Mucosa of descending colon (tissue), 3 donors: ENCODE data around the gene SEPHS2. TPM values are rescaled to one million over a fixed set of nuclear protein-coding genes. Genes with fewer than 3 reads are reported as not detected.
A peak's percentile ranks its signal among the peaks of the same experiment; 100 is the strongest.
"Not testable (repeated sequence)": the region's sequence is repeated elsewhere in the genome, so short reads cannot be mapped to it uniquely, and the experiment has no call there.

Experiments
- ATAC-seq: fragments of 200-7000 bp; cut with Tn5 transposase; one replicate; pipeline ENCODE4 v1.9.1; 2020; ENCODE audit warnings: mild to moderate bottlenecking, moderate library complexity
- DNase-seq, 3 donors: peaks; one replicate each; pipeline ENCODE4 v3.0.0-alpha.2; 2020
- H3K36me3 ChIP-seq: fragments of 200-600 bp; one replicate; pipeline ENCODE4 v1.8.0; 2021; ENCODE audit warnings: low read depth, mild to moderate bottlenecking
- H3K4me1 ChIP-seq: fragments of 200-600 bp; one replicate; pipeline ENCODE4 v1.8.0; 2021; ENCODE audit warnings: low read depth, mild to moderate bottlenecking
- H3K4me3 ChIP-seq: fragments of 200-600 bp; one replicate; pipeline ENCODE4 v1.8.0; 2021; ENCODE audit warnings: mild to moderate bottlenecking
- H3K9me3 ChIP-seq: fragments of 200-600 bp; one replicate; pipeline ENCODE4 v1.8.0; 2021; ENCODE audit warnings: mild to moderate bottlenecking
- CTCF ChIP-seq: fragments of 200-600 bp; IDR thresholded peaks from one replicate; pipeline ENCODE4 v1.8.0; 2022; ENCODE audit warnings: antibody characterized with exemption, mild to moderate bottlenecking
- intact Hi-C, 2 donors: fragments of 100-400 bp; cut with DNase I in 1 of 2; cut with micrococcal nuclease in 1 of 2; formaldehyde crosslinking; loops; one replicate each; pipeline versions ENCODE4 v1.11.0 to v1.11.1; 2022; cut with DNase I, micrococcal nuclease
- total RNA-seq, 3 donors: library from RNA; stranded (reverse); fragmentation: NEBNext Ultra II Directional in 2 of 3; extraction: Animal tissue kit (Norgen Biotek cat#: 25700) in 2 of 3; gene quantifications; one replicate each; pipeline versions ENCODE4 v1.2.1 to v1.2.4, GENCODE V29; 2021 to 2023
- donor health status: DM: no; HTN: no; CAD: no; lungs with moderate emphysema.
- donor health status: DM: no; HTN: no; CAD: no.
- donor health status: DM: no; HTN: yes; CAD: no.

The SEPHS2 gene
- total RNA-seq, 3 donors from 2014 or later, result 107 to 185 (median 142) TPM

DNA sequence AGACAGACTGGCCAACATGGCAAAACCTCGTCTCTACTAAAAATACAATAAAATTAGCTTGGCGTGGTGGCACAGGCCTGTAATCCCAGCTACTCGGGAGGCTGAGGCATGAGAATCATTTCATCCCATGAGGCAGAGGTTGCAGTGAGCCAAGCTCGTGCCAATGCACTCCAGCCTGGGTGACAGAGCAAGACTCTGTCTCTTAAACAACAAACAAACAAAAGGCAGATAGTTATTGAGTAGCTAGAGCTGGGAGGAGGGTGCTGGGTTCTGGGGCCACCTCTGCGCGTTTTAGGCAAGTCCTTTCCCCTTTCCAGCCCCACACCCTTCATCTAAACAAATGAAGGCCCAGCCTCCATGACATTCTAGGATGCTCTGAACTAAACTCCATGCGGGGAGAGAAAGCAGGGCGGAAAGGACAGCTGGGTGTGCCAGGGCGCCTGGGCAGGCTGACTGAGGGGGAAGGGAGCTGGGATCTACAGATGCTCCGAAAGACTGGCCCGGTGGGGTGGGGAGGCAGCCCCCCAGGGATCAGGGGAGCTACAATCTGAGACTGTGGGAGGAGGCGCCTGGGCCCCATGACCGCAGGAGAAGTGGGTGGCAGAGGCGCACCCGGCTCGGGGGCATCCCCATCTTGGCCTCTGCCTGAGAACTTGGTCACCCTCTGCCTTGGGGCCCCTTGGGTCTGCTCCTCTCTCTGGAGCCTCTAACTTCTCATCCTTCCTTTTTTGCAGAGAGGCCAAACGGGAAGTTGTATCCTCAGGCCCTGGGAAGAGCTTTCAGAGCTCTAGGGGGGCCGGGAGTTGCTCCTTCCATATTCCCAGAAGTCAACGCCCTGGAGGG, 27.8 kb upstream of the SEPHS2 start:
- peak in 2 of 3 donors; percentile 31 to 62 for DNase-seq
- ATAC-seq, result peak; percentile 48
- no peak overlapping the region for H3K4me3 ChIP-seq

GRCh38 chr16:30472328-30472942, 26.8 kb upstream of the SEPHS2 start, which contains the start of gene ITGAL:
TSS of gene ITGAL (plus strand) at chr16:30472742. CDS start at chr16:30472838, 96 bp downstream.
- H3K9me3 ChIP-seq, result no peaks in the 10 kb centered on the region
- TF ChIP-seq CTCF, result no peak
- H3K4me3 ChIP-seq, result no peak within 1 kb of the TSS
- no peaks in the 10 kb centered on the region for H3K4me1 ChIP-seq
- no peaks in the 10 kb centered on the region for H3K36me3 ChIP-seq
- intact Hi-C loops, result no loop called here
- ATAC-seq (peak; percentile 91), DNase-seq (peak; percentile 58 to 89 (median 61))

More for the DNA sequence above, 27.8 kb upstream of the SEPHS2 start:
- no peak for TF ChIP-seq CTCF
- Histone ChIP-seq H3K9me3 (no peaks in the 10 kb centered on the region), H3K36me3 (no peaks in the 10 kb centered on the region), H3K4me1 (no peaks in the 10 kb centered on the region)
- intact Hi-C loops, result no loop called here

GRCh38 chr16:30470632-30470995, 24.9 kb upstream of the SEPHS2 start:
- ATAC-seq (no peak), DNase-seq (no peak)
- intact Hi-C loops, result no loop called here
- no peaks in the 10 kb centered on the region for H3K36me3 ChIP-seq
- no peak overlapping the region for H3K4me3 ChIP-seq
- no peak for TF ChIP-seq CTCF
- no peaks in the 10 kb centered on the region for H3K9me3 ChIP-seq
- H3K4me1 ChIP-seq, result no peaks in the 10 kb centered on the region

DNA sequence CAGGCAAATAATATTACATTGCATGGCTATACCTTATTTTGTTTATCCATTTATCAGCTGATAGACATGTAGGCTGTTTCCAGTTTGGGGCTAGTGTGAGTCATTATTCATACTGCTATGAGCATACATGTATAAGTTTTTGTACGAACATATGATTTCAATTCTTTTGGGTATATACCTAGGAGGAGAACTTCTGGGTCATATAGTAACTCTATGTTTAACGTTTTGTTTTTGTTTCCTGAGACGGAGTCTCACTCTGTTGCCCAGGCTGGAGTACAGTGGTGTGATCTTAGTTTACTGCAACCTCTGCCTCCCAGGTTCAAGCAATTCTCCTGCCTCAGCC, 24.5 kb upstream of the SEPHS2 start:
- ATAC-seq (no peak), DNase-seq (no peak)
- Histone ChIP-seq H3K4me3 (no peak overlapping the region), H3K36me3 (no peaks in the 10 kb centered on the region), H3K9me3 (no peaks in the 10 kb centered on the region), H3K4me1 (no peaks in the 10 kb centered on the region)
- intact Hi-C loops, result no loop called here
- no peak for TF ChIP-seq CTCF

- ATAC-seq, result no peak
- intact Hi-C loops, result no loop called here
- Histone ChIP-seq H3K4me3 (no peak overlapping the region), H3K9me3 (no peaks in the 10 kb centered on the region), H3K36me3 (no peaks in the 10 kb centered on the region), H3K4me1 (no peaks in the 10 kb centered on the region)
- no peak for TF ChIP-seq CTCF
- no peak for DNase-seq
Measured at GRCh38 chr16:30464078-30464477, 18.4 kb upstream of the SEPHS2 start.

GRCh38 chr16:30461426-30461825, 15.8 kb upstream of the SEPHS2 start:
- DNase-seq, intact Hi-C loops, H3K36me3 ChIP-seq, H3K4me1 ChIP-seq, ATAC-seq, H3K9me3 ChIP-seq, H3K4me3 ChIP-seq: not testable (repeated sequence)
